Measurements from ENCODE around the gene PPP3R1. TPM values are rescaled to one million over a fixed set of nuclear protein-coding genes. Genes with fewer than 3 reads are reported as not detected.

Gene PPP3R1
- total RNA-seq, 1 experiment from 2014 or later, result 70.9 TPM

GRCh38 chr2:68236876-68237275 lies 15.5 kb downstream of the PPP3R1 start:
- DNase-seq, result no peak
- Histone ChIP-seq H3K9me3 (no peaks in the 10 kb centered on the region), H3K4me3 (ENCODE audit: low read depth, low read length) (no peak overlapping the region), H3K27me3 (replicated peaks; ENCODE audit: control insufficient read depth, insufficient read depth, low read length) (no peaks in the 10 kb centered on the region), H3K4me1 (no peaks in the 10 kb centered on the region), H3K36me3 (ENCODE audit: control insufficient read depth, insufficient read depth, low read length) (no peaks in the 10 kb centered on the region)
- H3K27me3 Mint-ChIP-seq (ENCODE audit: insufficient read depth, unreplicated experiment), result no peaks in the 10 kb centered on the region
- no peaks in the 10 kb centered on the region for H3K9me3 Mint-ChIP-seq (ENCODE audit: unreplicated experiment)
- no peak overlapping the region for H3K27ac Mint-ChIP-seq (ENCODE audit: unreplicated experiment)
- ChIA-PET CTCF (interaction anchor here (1.2 kb wide), 1 partner anchor 11 kb away, joined by 4 read pairs; no protein-coding TSS in a partner anchor), POLR2A (no interaction called here)
- no peak overlapping the region for H3K4me3 Mint-ChIP-seq (ENCODE audit: unreplicated experiment)
- H3K4me1 Mint-ChIP-seq (ENCODE audit: low read depth, unreplicated experiment), result peaks cover 22% of the 10 kb centered on the region
- peaks cover 11% of the 10 kb centered on the region for H3K36me3 Mint-ChIP-seq (ENCODE audit: insufficient read depth, unreplicated experiment)
- intact Hi-C loops (cut with micrococcal nuclease; ENCODE audit: unreplicated experiment), result no loop called here
- BruUV-seq (replicated peaks), result no TSS peak
- no peak for TF ChIP-seq CTCF (IDR thresholded peaks at IDR 0.05; ENCODE audit: insufficient read depth in 1 of 2, low read depth in 1 of 2, low read length in 1 of 2, severe bottlenecking in 1 of 2, unreplicated experiment in 1 of 2)

GRCh38 chr2:68236103-68236734 lies 16.1 kb downstream of the PPP3R1 start:
- Histone ChIP-seq H3K27me3 (replicated peaks; ENCODE audit: control insufficient read depth, insufficient read depth, low read length) (no peaks in the 10 kb centered on the region), H3K9me3 (no peaks in the 10 kb centered on the region), H3K36me3 (ENCODE audit: control insufficient read depth, insufficient read depth, low read length) (no peaks in the 10 kb centered on the region), H3K4me1 (no peaks in the 10 kb centered on the region), H3K4me3 (ENCODE audit: low read depth, low read length) (no peak overlapping the region)
- no peak overlapping the region for H3K27ac Mint-ChIP-seq (ENCODE audit: unreplicated experiment)
- intact Hi-C loops (cut with micrococcal nuclease; ENCODE audit: unreplicated experiment), result no loop called here
- no peak for TF ChIP-seq CTCF (IDR thresholded peaks at IDR 0.05; ENCODE audit: insufficient read depth in 1 of 2, low read depth in 1 of 2, low read length in 1 of 2, severe bottlenecking in 1 of 2, unreplicated experiment in 1 of 2)
- POLR2A ChIA-PET, result no interaction called here
- DNase-seq, result no peak
- BruUV-seq (replicated peaks), result no TSS peak
- H3K4me3 Mint-ChIP-seq (ENCODE audit: unreplicated experiment), result no peak overlapping the region
- H3K4me1 Mint-ChIP-seq (ENCODE audit: low read depth, unreplicated experiment), result peaks cover 24% of the 10 kb centered on the region
- CTCF ChIA-PET, result interaction anchor here (1.2 kb wide), 1 partner anchor 11 kb away, joined by 4 read pairs; no protein-coding TSS in a partner anchor
- H3K27me3 Mint-ChIP-seq (ENCODE audit: insufficient read depth, unreplicated experiment), result no peaks in the 10 kb centered on the region
- peaks cover 11% of the 10 kb centered on the region for H3K36me3 Mint-ChIP-seq (ENCODE audit: insufficient read depth, unreplicated experiment)
- no peaks in the 10 kb centered on the region for H3K9me3 Mint-ChIP-seq (ENCODE audit: unreplicated experiment)

GRCh38 chr2:68235090-68235489 lies 17.2 kb downstream of the PPP3R1 start:
- TF ChIP-seq CTCF (IDR thresholded peaks at IDR 0.05; ENCODE audit: insufficient read depth in 1 of 2, low read depth in 1 of 2, low read length in 1 of 2, severe bottlenecking in 1 of 2, unreplicated experiment in 1 of 2), result no peak
- H3K27me3 ChIP-seq (replicated peaks; ENCODE audit: control insufficient read depth, insufficient read depth, low read length), result no peaks in the 10 kb centered on the region
- CTCF ChIA-PET, result no interaction called here
- H3K27me3 Mint-ChIP-seq (ENCODE audit: insufficient read depth, unreplicated experiment), result no peaks in the 10 kb centered on the region
- H3K36me3 Mint-ChIP-seq (ENCODE audit: insufficient read depth, unreplicated experiment), result peaks cover 7% of the 10 kb centered on the region
- no peak overlapping the region for H3K27ac Mint-ChIP-seq (ENCODE audit: unreplicated experiment)
- intact Hi-C loops (cut with micrococcal nuclease; ENCODE audit: unreplicated experiment), result loop anchor here (2.0 kb wide), 1 partner anchor 16 kb away; no protein-coding TSS in a partner anchor
- H3K4me3 ChIP-seq (ENCODE audit: low read depth, low read length), result no peak overlapping the region
- no peaks in the 10 kb centered on the region for H3K36me3 ChIP-seq (ENCODE audit: control insufficient read depth, insufficient read depth, low read length)
- BruUV-seq (replicated peaks), result no TSS peak
- H3K4me1 ChIP-seq, result peaks cover 8% of the 10 kb centered on the region; the same call in 1 of the 2 replicates
- DNase-seq, result no peak
- H3K9me3 ChIP-seq, result no peaks in the 10 kb centered on the region
- POLR2A ChIA-PET, result no interaction called here
- no peak overlapping the region for H3K4me3 Mint-ChIP-seq (ENCODE audit: unreplicated experiment)
- no peaks in the 10 kb centered on the region for H3K9me3 Mint-ChIP-seq (ENCODE audit: unreplicated experiment)
- peaks cover 27% of the 10 kb centered on the region for H3K4me1 Mint-ChIP-seq (ENCODE audit: low read depth, unreplicated experiment)
